ELR (cell line): ENCODE data around the gene ADCYAP1R1.
A peak's percentile ranks its signal among the peaks of the same experiment; 100 is the strongest.

Source experiments
- DNase-seq: peaks from one replicate; pipeline ENCODE4 v3.0.0-alpha.2; 2015; ENCODE audit warnings: low read depth

The ADCYAP1R1 gene

GRCh38 chr7:31106303-31107105, 54.4 kb downstream of the ADCYAP1R1 start:
- no peak for DNase-seq

- no peak for DNase-seq
Measured at GRCh38 chr7:31107106-31108090, 55.3 kb downstream of the ADCYAP1R1 start.

- DNase-seq, result no peak
Measured at GRCh38 chr7:31108097-31108657, 56.1 kb downstream of the ADCYAP1R1 start.

GRCh38 chr7:31109751-31110150, 57.6 kb downstream of the ADCYAP1R1 start:
- DNase-seq, result no peak

GRCh38 chr7:31110331-31111108, 58.4 kb downstream of the ADCYAP1R1 start:
- no peak for DNase-seq

DNA sequence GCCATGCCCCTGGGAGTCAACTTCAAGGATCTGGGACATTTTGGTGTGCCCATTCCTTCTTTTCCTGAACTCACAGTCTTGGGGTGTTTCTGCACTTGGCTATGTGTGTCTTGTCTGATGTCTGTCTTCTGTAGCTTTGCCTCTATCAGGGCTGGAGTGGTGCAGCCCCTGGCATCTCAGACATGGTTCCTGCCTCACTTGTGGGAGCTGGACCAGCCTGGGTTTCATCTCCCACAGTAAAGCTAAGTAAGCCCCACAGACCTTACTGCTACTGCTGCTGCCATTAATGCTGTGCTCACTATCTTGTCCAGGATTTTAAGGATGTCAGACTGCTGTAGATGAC, 59.0 kb downstream of the ADCYAP1R1 start:
- DNase-seq, result no peak

DNA sequence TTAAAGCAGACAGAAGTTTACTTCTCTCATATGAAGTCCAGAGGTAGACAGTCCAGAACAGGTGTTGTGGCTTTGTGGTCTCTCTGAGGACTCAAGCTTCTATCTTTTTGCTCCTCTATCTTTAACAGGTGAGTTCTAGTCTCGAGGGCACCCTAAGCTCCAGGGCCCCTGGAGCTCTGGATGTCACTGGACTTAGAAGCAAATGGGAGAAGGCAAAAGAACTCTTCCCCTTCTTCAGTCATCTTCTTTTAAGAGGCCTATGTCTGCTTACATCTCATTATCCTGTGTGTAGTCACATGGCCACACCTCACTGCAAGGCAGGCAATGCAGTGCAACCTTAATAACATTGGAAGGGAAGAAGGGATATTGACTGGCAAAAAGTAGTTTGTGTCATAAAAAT, 61.6 kb downstream of the ADCYAP1R1 start:
- DNase-seq, result no peak

GRCh38 chr7:31114593-31115343, 62.7 kb downstream of the ADCYAP1R1 start:
- DNase-seq, result peak; percentile 56

GRCh38 chr7:31116615-31117014, 64.5 kb downstream of the ADCYAP1R1 start:
- no peak for DNase-seq

- DNase-seq, result no peak
Measured at GRCh38 chr7:31119249-31119648, 67.1 kb downstream of the ADCYAP1R1 start.

DNA sequence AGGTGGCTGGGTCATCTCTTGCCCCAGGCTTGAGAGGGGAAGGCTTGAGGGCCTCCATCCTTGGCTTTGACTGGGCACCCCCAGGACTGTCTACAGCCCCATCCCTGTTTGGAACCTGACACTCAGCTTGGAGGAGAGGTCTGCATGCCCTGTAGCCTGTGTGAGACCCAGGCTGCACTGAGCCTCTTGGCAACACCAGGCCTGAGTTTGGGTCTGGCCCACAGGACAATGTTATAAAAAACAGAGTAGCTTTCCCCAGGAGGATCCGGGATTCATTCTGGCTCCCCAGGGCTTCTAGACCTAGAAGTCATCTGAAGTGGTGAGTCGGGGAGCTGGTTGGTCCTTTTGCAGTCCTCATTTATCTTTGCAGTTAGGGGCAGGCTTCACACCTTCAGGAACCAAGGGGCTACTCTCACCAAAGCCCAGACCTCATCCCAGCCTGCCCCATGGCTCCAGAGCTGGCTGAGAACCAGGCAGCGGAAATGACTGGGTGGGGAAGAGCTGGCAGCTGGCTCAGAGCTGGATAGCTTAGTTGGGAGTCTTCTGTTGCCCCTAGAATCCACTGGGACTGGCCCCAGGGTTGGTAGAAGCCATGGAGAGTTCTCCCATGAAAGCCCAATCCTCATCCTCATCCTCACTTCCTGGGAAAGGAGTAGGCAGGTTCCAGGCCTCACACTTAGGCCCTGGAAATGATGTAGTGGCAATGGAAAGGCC, 68.8 kb downstream of the ADCYAP1R1 start:
- DNase-seq, result no peak

DNA sequence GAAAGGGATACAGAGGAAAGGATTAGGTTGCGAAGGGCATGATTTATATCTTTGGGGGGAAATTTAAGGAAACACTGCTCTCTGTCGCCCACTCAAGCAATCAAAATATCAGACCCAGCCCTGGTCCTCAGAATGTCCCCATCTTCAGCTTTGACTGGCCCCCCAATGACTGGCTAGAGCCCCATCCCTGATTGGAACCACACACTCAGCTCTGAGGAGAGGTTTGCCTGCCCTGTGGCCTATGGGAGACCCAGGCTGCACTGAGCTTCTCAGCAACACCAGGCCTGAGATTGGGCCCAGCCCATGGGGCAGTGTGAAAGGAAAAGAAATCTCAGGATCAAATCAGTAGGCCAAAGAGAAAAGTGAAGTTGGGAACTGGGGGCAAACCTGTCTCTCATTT, 69.5 kb downstream of the ADCYAP1R1 start:
- no peak for DNase-seq

GRCh38 chr7:31122649-31123058, 70.5 kb downstream of the ADCYAP1R1 start:
- DNase-seq, result peak; percentile 84

GRCh38 chr7:31123321-31123720, 71.2 kb downstream of the ADCYAP1R1 start:
- DNase-seq, result no peak

DNA sequence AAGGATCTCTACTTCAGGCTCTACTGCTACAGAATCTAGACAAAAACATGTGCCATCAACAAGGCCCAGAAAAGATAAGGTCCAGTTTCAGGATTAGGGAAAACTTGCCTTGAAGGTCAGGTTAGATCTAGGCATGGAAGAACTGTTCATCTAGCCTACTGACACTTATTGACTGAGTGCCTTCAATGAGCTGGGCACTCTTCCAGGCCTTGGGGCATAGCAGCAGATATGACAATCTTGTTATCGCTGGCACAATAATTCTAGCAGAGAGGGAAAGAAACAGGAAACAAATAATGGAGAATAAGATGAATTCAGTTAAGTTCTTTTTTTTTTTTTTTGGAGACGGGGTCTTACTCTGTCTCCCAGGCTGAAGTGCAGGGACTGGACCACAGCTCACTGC, 71.6 kb downstream of the ADCYAP1R1 start:
- no peak for DNase-seq

- DNase-seq, result no peak
Measured at GRCh38 chr7:31125171-31125570, 73.1 kb downstream of the ADCYAP1R1 start.

DNA sequence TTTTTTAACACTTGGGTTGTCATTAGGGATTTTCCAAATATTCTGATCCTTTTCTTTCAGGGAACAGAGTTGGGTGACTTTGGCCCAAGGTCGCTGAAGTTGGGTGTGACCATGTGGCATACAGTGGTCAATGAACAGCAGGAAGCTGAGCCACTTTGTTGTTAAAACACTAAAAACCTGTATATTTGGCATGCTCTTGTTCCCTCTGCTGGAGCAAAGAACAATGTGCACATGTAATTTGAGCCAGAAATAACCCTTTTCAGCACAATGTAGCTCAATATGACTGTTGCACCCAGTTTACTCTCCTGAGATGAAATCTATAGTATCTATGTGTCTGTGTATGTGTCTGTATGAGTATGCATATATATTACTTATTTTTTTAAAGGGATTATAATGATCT, 74.9 kb downstream of the ADCYAP1R1 start:
- DNase-seq, result peak; percentile 51

GRCh38 chr7:31129067-31129466, 77.0 kb downstream of the ADCYAP1R1 start:
- DNase-seq, result no peak

- no peak for DNase-seq
Measured at GRCh38 chr7:31133497-31133896, 81.4 kb downstream of the ADCYAP1R1 start.
